CD14-positive monocyte (primary cell): Measurements from ENCODE around the gene ZNF865. TPM values are rescaled to one million over a fixed set of nuclear protein-coding genes. Genes with fewer than 3 reads are reported as not detected.

ENCODE experiments used
- DNase-seq, 3 donors: peaks; one replicate each; pipeline ENCODE4 v3.0.0-alpha.2; 2011 to 2022
- H2AFZ ChIP-seq: 2 replicates; pipeline ENCODE4 v1.6.0; 2012; ENCODE audit warnings: mild to moderate bottlenecking, low read depth, low read length, inconsistent platforms; ENCODE audit not compliant: insufficient read depth, poor library complexity, severe bottlenecking
- H3K27ac ChIP-seq, 2 donors: 1 replicate in 1 of 2; 2 replicates in 1 of 2; pipeline ENCODE4 v1.5.1; 2012 to 2013; ENCODE audit warnings: low read length in 2 of 2, control low read depth in 1 of 2, inconsistent platforms in 1 of 2, low read depth in 1 of 2, mild to moderate bottlenecking in 1 of 2
- H3K27me3 ChIP-seq, 2 donors: one replicate each; pipeline versions ENCODE4 v1.6.0 to v1.6.1; 2011 to 2013; ENCODE audit warnings: low read length in 2 of 2; ENCODE audit not compliant: control insufficient read depth in 2 of 2, insufficient read depth in 2 of 2
- H3K36me3 ChIP-seq, 2 donors: replicated peaks in 1 of 2; 1 replicate in 1 of 2; 2 replicates in 1 of 2; pipeline versions ENCODE4 v1.5.1 to v1.6.1; 2012 to 2013; ENCODE audit warnings: low read length in 2 of 2, control low read depth in 1 of 2, inconsistent platforms in 1 of 2, mild to moderate bottlenecking in 1 of 2; ENCODE audit not compliant: insufficient read depth in 2 of 2, control insufficient read depth in 1 of 2
- H3K4me1 ChIP-seq, 2 donors: 1 replicate in 1 of 2; 2 replicates in 1 of 2; pipeline versions ENCODE4 v1.5.1 to v1.6.1; 2012 to 2013; ENCODE audit warnings: low read length in 2 of 2, control low read depth in 1 of 2, inconsistent platforms in 1 of 2, mild to moderate bottlenecking in 1 of 2, moderate library complexity in 1 of 2; ENCODE audit not compliant: insufficient read depth in 2 of 2, control insufficient read depth in 1 of 2
- H3K4me2 ChIP-seq: replicated peaks from 2 replicates; pipeline ENCODE3; 2012; ENCODE audit warnings: low read length, moderate library complexity, mild to moderate bottlenecking; ENCODE audit not compliant: poor library complexity, severe bottlenecking; ENCODE audit errors: extremely low read depth
- H3K4me3 ChIP-seq, 3 experiments: fragments of 200-600 bp in 1 of 3; sonication (generic) in 1 of 3; replicated peaks in 1 of 3; 1 replicate in 2 of 3; 2 replicates in 1 of 3; pipeline ENCODE4 v1.5.1; 2011 to 2013; ENCODE audit warnings: low read length in 3 of 3, mild to moderate bottlenecking in 3 of 3, control low read depth in 2 of 3, low read depth in 2 of 3, inconsistent platforms in 1 of 3, moderate library complexity in 1 of 3
- H3K79me2 ChIP-seq: 2 replicates; pipeline ENCODE4 v1.6.0; 2012; ENCODE audit warnings: mild to moderate bottlenecking, control low read depth, inconsistent platforms, low read length, moderate library complexity; ENCODE audit not compliant: insufficient read depth
- H3K9ac ChIP-seq: 2 replicates; pipeline ENCODE4 v1.6.0; 2017; ENCODE audit warnings: low read length, mild to moderate bottlenecking; ENCODE audit not compliant: insufficient read depth, poor library complexity, severe bottlenecking
- H3K9me3 ChIP-seq, 2 donors: replicated peaks in 1 of 2; 1 replicate in 1 of 2; 2 replicates in 1 of 2; pipeline versions ENCODE4 v1.5.1 to v1.6.1; 2012 to 2013; ENCODE audit warnings: low read length in 2 of 2, control low read depth in 1 of 2; ENCODE audit not compliant: control insufficient read depth in 1 of 2, insufficient read depth in 1 of 2
- H4K20me1 ChIP-seq: 2 replicates; pipeline ENCODE4 v1.6.0; 2012; ENCODE audit warnings: mild to moderate bottlenecking, low read length, control low read depth, moderate library complexity; ENCODE audit not compliant: insufficient read depth
- H3K27ac Mint-ChIP-seq, 7 donors: one replicate each; pipeline ENCODE4 v1.8.0; 2020; ENCODE audit warnings: mild to moderate bottlenecking in 7 of 7, mixed read lengths in 7 of 7, moderate library complexity in 6 of 7, inconsistent platforms in 2 of 7
- H3K27me3 Mint-ChIP-seq, 3 donors: one replicate each; pipeline ENCODE4 v1.8.0; 2021 to 2022; ENCODE audit warnings: low read depth in 3 of 3, mild to moderate bottlenecking in 3 of 3, mixed read lengths in 3 of 3, moderate library complexity in 3 of 3, inconsistent platforms in 1 of 3
- H3K36me3 Mint-ChIP-seq, 2 donors: one replicate each; pipeline ENCODE4 v1.8.0; 2020; ENCODE audit warnings: mixed read lengths in 2 of 2, inconsistent platforms in 1 of 2, mild to moderate bottlenecking in 1 of 2
- H3K4me1 Mint-ChIP-seq: one replicate; pipeline ENCODE4 v1.8.0; 2020; ENCODE audit warnings: mild to moderate bottlenecking, mixed read lengths
- H3K4me3 Mint-ChIP-seq, 2 donors: one replicate each; pipeline ENCODE4 v1.8.0; 2020; ENCODE audit warnings: mild to moderate bottlenecking in 2 of 2, mixed read lengths in 2 of 2, moderate library complexity in 1 of 2
- H3K9me3 Mint-ChIP-seq, 7 donors: one replicate each; pipeline ENCODE4 v1.8.0; 2020 to 2022; ENCODE audit warnings: mixed read lengths in 7 of 7, mild to moderate bottlenecking in 6 of 7, moderate library complexity in 6 of 7, inconsistent platforms in 2 of 7
- WGBS: methylation state at CpG from one replicate; pipeline ENCODE4 v1.1.5; 2013; ENCODE audit warnings: missing lambda C conversion rate; ENCODE audit not compliant: insufficient coverage; 5-methylcytosine and 5-hydroxymethylcytosine counted together
- intact Hi-C, 2 donors: fragments of 100-400 bp; cut with micrococcal nuclease; formaldehyde crosslinking; loops; one replicate each; pipeline versions ENCODE4 v1.15.0 to v1.15.1; 2023
- polyA plus RNA-seq, 3 donors: library from polyadenylated mRNA; depleted of rRNA in 1 of 3; unstranded in 2 of 3; stranded (reverse) in 1 of 3; fragments of 300-500 nt in 2 of 3; fragments of >200 nt in 1 of 3; fragmentation: Illumina TruSeq in 2 of 3; gene quantifications; 1 replicate in 2 of 3; 2 replicates in 1 of 3; pipeline ENCODE4 v1.2.3, GENCODE V29; 2012 to 2021
- TF ChIP-seq, protein P1 (sequence below): fragments of 200-600 bp; IDR thresholded peaks from one replicate; pipeline ENCODE4 v1.8.0; 2022; ENCODE audit warnings: antibody characterized with exemption, mild to moderate bottlenecking

The ZNF865 gene
- polyA plus RNA-seq, 3 donors, result 0.03 to 6.0 (median 0.07) TPM

DNA sequence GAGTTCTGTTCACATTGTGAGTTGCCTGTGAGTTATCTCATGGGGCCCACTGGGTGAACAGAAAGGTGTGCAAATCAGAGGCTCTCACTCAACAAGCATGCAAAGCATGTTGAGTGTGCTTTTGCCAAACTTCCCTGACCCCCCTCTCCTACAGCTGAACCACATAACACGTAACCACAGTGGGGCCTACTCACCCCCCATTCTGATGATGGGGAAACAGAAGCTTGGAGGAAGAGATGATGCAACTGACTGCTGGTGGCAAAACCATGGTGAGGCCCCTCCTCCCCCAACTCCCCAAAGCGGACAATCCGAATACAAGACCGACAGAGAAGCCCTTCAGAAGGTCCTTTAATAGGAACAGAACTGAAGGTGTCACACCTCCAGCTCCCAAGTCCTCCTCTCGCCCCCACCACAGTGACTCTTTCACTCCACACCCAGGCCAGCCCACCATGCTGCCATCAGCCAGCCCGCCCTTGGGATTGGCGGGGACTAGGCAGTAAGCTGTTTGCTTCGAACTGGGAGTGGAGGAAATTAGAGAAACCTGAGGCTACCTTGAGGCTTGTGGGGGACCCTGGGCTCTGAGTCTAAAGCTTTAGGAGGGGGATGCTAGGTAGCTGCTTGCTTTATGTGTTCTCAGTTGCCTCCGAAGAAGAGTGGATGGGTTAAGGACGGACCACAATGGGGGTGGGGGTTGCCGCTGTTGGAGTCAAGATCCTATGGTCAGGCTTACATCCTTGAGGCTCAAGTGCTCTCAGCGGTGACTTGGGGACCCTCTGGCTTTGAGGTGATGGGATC is 15.2 kb downstream of the ZNF865 start:
- peaks cover 27% of the 10 kb centered on the region for H3K79me2 ChIP-seq
- H3K9ac ChIP-seq, result no peak overlapping the region
- peak overlapping the region in 1 of 3 experiments; percentile 58 for H3K4me3 ChIP-seq
- H3K27me3 ChIP-seq, result no peaks in the 10 kb centered on the region
- DNase-seq, result peak; percentile 87 to 94 (median 88)
- TF ChIP-seq, protein P1, sequence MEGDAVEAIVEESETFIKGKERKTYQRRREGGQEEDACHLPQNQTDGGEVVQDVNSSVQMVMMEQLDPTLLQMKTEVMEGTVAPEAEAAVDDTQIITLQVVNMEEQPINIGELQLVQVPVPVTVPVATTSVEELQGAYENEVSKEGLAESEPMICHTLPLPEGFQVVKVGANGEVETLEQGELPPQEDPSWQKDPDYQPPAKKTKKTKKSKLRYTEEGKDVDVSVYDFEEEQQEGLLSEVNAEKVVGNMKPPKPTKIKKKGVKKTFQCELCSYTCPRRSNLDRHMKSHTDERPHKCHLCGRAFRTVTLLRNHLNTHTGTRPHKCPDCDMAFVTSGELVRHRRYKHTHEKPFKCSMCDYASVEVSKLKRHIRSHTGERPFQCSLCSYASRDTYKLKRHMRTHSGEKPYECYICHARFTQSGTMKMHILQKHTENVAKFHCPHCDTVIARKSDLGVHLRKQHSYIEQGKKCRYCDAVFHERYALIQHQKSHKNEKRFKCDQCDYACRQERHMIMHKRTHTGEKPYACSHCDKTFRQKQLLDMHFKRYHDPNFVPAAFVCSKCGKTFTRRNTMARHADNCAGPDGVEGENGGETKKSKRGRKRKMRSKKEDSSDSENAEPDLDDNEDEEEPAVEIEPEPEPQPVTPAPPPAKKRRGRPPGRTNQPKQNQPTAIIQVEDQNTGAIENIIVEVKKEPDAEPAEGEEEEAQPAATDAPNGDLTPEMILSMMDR, result no peak
- peaks cover 0 to 8% (median 1%) of the 10 kb centered on the region in 3 donors for H3K27me3 Mint-ChIP-seq
- H3K4me2 ChIP-seq, result peak overlapping the region; percentile 71
- peaks cover 62% of the 10 kb centered on the region for H3K4me1 Mint-ChIP-seq
- H2AFZ ChIP-seq, result peak overlapping the region; percentile 33
- no peaks in the 10 kb centered on the region for H4K20me1 ChIP-seq
- peak overlapping the region; percentile 62 to 76 for H3K4me3 Mint-ChIP-seq
- peak overlapping the region; percentile 89 to 97 (median 93) for H3K27ac Mint-ChIP-seq
- H3K36me3 Mint-ChIP-seq, result peaks cover 19 to 34% of the 10 kb centered on the region in 2 donors
- no peaks in the 10 kb centered on the region for H3K9me3 ChIP-seq
- peaks cover 64 to 76% of the 10 kb centered on the region in 2 donors for H3K4me1 ChIP-seq
- peaks cover 12 to 19% of the 10 kb centered on the region in 2 donors for H3K36me3 ChIP-seq
- H3K9me3 Mint-ChIP-seq, result peaks cover 0 to 4% (median 0%) of the 10 kb centered on the region in 7 donors
- intact Hi-C loops, result loop anchor here (2.0 to 5.0 kb wide), 2 partner anchors 14 to 33 kb away; no protein-coding TSS in a partner anchor
- peak overlapping the region; percentile 83 to 84 for H3K27ac ChIP-seq
- WGBS, result 55% methylated on average over 9 of the region's 12 CpGs

DNA sequence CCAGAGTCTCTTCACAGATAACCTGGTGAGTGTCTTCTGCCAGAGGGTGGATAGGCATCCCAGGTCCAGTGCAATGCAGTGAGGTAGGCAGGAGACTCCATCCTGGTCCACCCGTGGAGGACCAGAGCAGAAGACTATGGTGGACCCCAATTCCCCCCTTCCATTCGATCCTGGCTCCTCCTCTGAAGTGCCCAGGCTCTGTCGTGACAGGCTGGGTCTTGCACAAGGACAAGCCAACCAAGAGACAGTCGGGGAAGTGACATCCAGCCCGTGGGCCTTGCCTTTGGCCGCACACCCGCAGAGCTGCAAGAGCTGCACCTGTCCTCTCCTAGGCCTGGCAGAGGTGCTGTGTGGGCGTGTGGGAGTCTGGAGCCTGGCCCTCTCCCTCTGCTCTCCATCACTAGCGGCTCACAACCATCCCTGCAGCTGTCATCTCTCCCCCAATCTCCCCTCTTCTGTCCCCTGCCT is 15.8 kb downstream of the ZNF865 start:
- DNase-seq, result no peak
- WGBS, result 44% methylated on average over 8 of the region's 9 CpGs
- TF ChIP-seq, protein P1, result no peak
- H3K9me3 ChIP-seq, result no peaks in the 10 kb centered on the region
- H3K36me3 Mint-ChIP-seq, result peaks cover 19 to 30% of the 10 kb centered on the region in 2 donors
- H3K27me3 Mint-ChIP-seq, result peaks cover 0 to 8% (median 1%) of the 10 kb centered on the region in 3 donors
- peaks cover 10 to 13% of the 10 kb centered on the region in 2 donors for H3K36me3 ChIP-seq
- H4K20me1 ChIP-seq, result no peaks in the 10 kb centered on the region
- peak overlapping the region in 1 of 2 donors; percentile 76 for H3K4me3 Mint-ChIP-seq
- peaks cover 64 to 76% of the 10 kb centered on the region in 2 donors for H3K4me1 ChIP-seq
- no peak overlapping the region for H2AFZ ChIP-seq
- H3K27ac ChIP-seq, result peak overlapping the region; percentile 83 to 84
- H3K27me3 ChIP-seq, result no peaks in the 10 kb centered on the region
- intact Hi-C loops, result loop anchor here (2.0 to 5.0 kb wide), 2 partner anchors 14 to 34 kb away; no protein-coding TSS in a partner anchor
- H3K79me2 ChIP-seq, result peaks cover 22% of the 10 kb centered on the region
- no peak overlapping the region for H3K9ac ChIP-seq
- H3K27ac Mint-ChIP-seq, result peak overlapping the region; percentile 89 to 97 (median 93)
- peak overlapping the region in 1 of 3 experiments; percentile 58 for H3K4me3 ChIP-seq
- H3K4me1 Mint-ChIP-seq, result peaks cover 62% of the 10 kb centered on the region
- peak overlapping the region; percentile 71 for H3K4me2 ChIP-seq
- peaks cover 0 to 4% (median 0%) of the 10 kb centered on the region in 7 donors for H3K9me3 Mint-ChIP-seq
